Stimulated activated CD4-positive, alpha-beta T cell treated with anti-CD3 and anti-CD28 coated beads, Interleukin-1b, Interleukin-23, amount 100 ng/mL, for 4 hours (primary cell): ENCODE results near the gene IQSEC3.

ENCODE experiments used
- DNase-seq, 2 donors: peaks; one replicate each; pipeline ENCODE4 v3.0.0-alpha.2; 2020; ENCODE audit warnings: low read depth in 2 of 2

The IQSEC3 gene

GRCh38 chr12:78981-79380 lies 12.4 kb downstream of the IQSEC3 start:
- no peak for DNase-seq

DNA sequence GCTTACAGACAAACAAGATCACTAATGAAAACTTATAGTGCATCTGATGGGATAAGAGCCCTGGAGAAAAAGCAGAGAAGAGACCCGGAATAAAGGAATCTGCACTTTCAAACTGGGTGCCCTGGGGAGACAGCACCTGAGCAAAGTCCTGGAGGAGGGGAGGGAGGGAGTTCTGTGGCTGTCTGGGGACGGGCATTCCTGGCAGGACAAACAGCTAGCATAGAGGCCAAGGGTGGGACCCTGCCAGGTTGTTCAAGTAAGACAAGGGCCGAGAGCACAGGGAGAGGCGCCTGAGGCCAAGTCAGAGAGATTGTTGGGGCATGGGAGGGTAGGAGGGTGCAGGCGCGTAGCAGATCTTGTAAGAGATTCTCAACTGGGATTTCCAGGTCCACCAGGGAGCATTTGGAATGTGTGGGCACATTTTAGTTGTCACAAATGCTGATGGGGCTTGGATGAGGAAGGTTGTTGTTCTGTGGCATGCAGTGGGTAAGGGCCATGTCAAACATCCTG lies 14.2 kb downstream of the IQSEC3 start:
- DNase-seq = no peak

DNA sequence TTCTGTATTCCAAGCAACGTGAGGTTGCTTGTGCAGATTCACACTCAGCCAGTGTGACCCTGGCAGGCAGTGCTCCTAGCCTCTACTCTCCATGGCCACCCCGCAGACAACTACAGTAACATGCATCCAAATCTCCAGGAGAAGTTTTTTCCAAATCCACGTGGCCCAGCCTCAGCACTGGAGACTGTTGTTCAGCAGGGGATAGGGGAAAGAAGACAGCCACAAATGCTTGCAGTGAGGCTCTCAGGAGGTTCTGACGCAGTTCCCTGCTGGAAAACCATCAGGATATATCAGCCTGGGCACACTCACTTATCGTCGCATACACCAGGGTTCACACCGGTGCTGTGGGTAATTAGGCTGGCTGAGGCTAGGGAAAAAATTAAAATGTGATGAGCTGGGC lies 16.2 kb downstream of the IQSEC3 start:
- DNase-seq = no peak

DNA sequence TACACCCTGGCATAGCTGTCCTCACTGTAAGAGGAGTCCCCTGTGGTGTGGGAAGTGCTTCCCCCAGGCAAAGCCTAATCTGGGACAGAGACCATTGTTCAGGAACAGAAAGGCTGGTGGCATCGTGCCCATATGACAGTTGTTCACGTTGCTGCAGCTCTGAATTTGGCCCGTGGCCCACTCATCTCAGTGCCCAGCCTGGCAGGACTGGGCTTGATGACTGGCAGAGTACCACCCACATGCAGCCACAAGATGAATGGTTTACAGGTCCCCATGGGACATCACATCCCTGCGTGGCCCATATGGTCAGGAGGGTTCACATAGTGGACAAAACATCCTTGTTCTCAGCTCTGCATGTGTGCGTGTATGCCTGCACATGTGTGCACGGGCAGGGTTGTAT lies 17.5 kb downstream of the IQSEC3 start:
- no peak for DNase-seq

- no peak for DNase-seq
These were observed 18.7 kb downstream of the IQSEC3 start for GRCh38 chr12:85191-85666.

- no peak for DNase-seq
These were observed 20.7 kb downstream of the IQSEC3 start for GRCh38 chr12:87315-87714.

DNA sequence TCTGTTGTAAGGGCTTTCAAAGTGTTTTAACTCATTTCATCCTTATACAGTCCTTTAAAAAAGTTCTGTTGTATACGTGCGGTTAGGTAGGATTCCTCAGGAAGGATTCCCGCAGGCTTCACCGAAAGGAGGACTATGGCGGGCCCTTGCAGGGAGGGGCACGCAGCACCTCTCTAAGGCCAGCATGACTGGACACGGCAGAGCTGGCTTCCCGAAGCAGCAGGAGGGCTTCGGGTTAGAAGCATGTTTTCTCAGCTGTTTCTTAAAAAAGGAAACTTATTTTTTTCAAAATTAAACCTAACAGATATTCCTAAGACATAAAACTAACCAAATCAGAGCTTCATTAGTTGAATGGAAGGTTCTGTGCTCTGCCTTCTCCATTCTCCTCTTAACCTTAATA lies 21.3 kb downstream of the IQSEC3 start:
- DNase-seq = no peak

GRCh38 chr12:89653-90052 lies 23.1 kb downstream of the IQSEC3 start:
- no peak for DNase-seq

GRCh38 chr12:91213-91612 lies 24.6 kb downstream of the IQSEC3 start:
- no peak for DNase-seq

- DNase-seq = no peak
These were observed 26.9 kb downstream of the IQSEC3 start for GRCh38 chr12:93266-94005.

- DNase-seq = no peak
These were observed 30.0 kb downstream of the IQSEC3 start for GRCh38 chr12:96543-96942.

DNA sequence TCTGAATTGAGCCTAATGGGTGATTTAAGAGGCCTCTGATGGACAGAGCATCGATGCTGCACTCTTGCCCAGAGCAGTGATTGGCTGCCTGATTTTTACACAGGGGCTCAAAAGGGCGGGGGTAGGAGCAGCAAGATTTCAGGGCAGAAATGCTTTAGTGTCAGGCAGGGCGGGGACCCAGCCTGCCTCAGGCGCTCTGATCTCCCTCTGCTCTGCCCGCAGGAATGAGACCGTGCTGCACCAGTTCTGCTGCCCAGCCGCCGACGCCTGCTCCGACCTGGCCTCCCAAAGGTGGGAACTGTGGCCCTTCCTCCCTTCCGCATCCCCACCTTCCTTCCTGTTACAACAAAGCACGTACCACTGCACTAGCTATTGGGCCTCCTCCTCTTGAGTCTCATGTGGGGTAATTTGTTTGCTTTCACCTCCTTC lies 32.4 kb downstream of the IQSEC3 start:
- DNase-seq = no peak

GRCh38 chr12:99605-100004 lies 33.0 kb downstream of the IQSEC3 start:
- no peak for DNase-seq

DNA sequence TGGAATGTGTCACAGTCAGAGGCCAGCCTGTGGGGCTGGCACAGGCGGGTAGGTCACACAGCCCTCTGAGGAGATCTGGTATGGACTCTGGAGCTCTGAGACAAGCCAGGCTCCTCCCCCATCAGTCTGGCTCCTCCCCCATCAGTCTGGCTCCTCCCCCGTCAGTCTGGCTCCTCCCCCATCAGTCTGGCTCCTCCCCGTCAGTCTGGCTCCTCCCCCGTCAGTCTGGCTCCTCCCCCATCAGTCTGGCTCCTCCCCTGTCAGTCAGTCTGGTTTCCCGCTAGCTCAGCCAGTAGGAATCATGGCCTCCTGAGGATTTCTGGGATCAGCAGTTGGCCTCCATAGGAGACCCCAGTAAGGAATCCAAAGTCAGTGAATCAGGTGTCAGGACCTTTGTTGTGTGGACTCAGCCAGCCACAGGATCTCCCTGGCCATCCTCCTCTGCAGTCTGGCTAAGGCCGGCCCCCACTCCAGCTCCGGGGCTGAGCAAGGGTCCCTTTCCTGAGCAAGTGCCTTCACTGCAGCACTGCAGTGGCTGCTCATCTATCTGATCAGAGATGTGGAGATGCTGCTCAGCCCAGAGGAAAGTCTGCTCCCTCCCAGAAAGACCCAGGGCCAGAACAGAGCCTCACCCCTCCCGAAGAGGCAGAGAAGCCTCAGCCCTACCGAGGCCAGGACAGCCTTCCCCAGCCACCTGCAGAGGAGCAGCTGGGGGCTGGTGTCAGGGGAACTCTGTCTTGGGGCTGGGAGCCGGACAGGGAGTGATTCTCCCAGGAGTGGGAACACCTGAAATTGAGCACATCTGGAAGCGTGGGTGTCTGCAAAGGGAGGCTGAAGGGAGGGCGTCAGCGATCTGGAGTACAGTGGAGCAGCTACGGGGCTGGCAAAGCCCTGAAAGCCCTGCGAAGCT lies 35.7 kb downstream of the IQSEC3 start:
- no peak for DNase-seq

- no peak for DNase-seq
These were observed 36.3 kb downstream of the IQSEC3 start for GRCh38 chr12:102879-103168.

- no peak for DNase-seq
These were observed 36.8 kb downstream of the IQSEC3 start for GRCh38 chr12:103169-103981.

DNA sequence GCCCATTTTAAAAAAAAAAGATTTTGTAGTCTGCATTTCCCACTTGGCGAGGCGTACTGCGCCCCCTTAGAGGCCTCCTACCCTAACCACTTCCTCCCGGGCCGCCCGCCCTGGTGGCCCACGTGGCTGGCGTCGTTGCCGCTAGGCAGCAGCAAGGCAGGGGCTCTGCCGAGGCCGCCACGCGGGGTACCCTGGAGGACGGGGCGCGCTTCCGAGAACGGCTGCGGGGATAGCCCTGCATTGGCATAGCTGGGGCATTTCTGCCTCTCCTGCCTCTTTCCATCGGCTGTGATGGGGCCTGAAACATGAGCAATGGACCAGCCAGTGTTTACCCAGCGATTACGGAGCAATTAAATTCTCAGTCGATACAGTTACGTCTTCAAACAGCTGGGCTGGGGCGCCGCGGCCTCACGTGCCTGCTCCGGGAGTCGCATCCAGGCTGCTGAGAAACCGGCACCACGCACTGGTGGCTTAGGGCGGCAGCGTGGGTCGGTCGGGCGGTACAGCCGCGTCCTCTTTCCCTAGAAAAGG lies 38.0 kb downstream of the IQSEC3 start:
- peak in 1 of 2 donors; percentile 8 for DNase-seq

- DNase-seq = no peak
These were observed 39.1 kb downstream of the IQSEC3 start for GRCh38 chr12:105696-106095.

DNA sequence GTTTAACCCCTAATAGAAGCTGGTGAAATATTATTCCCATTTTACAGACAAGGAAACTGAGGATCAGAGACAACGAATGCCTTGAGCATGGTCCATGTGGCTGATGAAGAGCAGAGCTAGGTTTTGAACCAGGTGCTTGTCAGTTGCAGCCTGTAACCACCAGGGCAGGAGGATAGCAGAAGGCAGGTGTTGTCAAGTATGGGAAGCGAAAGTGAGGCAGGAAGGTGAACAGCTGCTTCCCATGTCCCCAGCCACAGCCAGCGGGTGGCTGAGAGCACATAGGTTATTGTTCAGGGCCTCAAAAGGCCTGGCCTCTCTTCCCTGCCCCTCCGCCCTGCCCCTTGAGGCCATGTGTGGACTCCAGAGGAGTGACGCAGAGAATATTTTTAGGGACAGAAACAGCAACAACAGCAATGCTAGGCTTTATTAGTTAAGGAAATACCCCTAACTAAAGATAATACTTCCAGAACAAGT lies 39.6 kb downstream of the IQSEC3 start:
- DNase-seq = no peak

DNA sequence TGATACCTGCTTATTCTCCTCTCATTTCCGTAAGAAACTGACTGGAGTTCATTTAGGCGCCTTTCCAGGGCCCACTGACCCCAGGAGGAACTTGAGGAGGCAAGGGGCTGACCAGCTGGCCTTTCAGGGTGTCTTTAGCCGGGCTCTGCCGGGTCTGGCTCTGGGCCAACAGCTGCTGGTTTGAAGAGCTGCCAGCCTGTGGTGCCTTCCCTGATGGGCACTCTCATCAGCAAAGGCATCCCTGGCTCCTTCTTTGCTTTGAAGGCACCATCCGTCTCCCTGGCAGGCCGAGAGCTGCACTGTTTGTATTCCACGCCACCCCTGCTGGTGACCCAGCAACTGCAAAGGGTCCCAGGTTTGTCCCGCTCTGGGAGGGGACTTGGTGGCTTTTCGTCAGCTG lies 42.0 kb downstream of the IQSEC3 start:
- no peak for DNase-seq

- no peak for DNase-seq
These were observed 42.9 kb downstream of the IQSEC3 start for GRCh38 chr12:109446-109845.

GRCh38 chr12:109872-110271 lies 43.3 kb downstream of the IQSEC3 start:
- DNase-seq = no peak
